Smooth muscle cell (in vitro differentiated cells): ENCODE results near the gene MAPK1IP1L. TPM values are rescaled to one million over a fixed set of nuclear protein-coding genes. Genes with fewer than 3 reads are reported as not detected.

Experiments
- DNase-seq: peaks from one replicate; lab custom pipeline; 2025; ENCODE audit not compliant: unreplicated experiment; lab: John Stamatoyannopoulos, UW
- H2AFZ ChIP-seq: fragments of 200-600 bp; sonication (generic); 2 replicates; pipeline ENCODE4 v1.6.0; 2016; ENCODE audit warnings: antibody characterized with exemption, low read depth, mild to moderate bottlenecking
- H3F3A ChIP-seq: fragments of 200-600 bp; sonication (generic); 2 replicates; pipeline ENCODE4 v1.6.0; 2017; ENCODE audit warnings: antibody characterized with exemption, low read depth
- H3K27ac ChIP-seq: fragments of 200-600 bp; sonication (generic); 2 replicates; pipeline ENCODE4 v1.5.1; 2016; ENCODE audit warnings: low read depth, mild to moderate bottlenecking
- H3K27me3 ChIP-seq: fragments of 200-600 bp; sonication (generic); 2 replicates; pipeline ENCODE4 v1.6.1; 2016; ENCODE audit warnings: low read depth, mild to moderate bottlenecking
- H3K36me3 ChIP-seq: fragments of 200-600 bp; sonication (generic); 2 replicates; pipeline ENCODE4 v1.5.1; 2016; ENCODE audit warnings: low read depth
- H3K4me1 ChIP-seq: fragments of 200-600 bp; sonication (generic); 2 replicates; pipeline ENCODE4 v1.5.1; 2016; ENCODE audit warnings: low read depth
- H3K4me2 ChIP-seq: fragments of 200-600 bp; sonication (generic); 2 replicates; pipeline ENCODE4 v1.6.0; 2016; ENCODE audit warnings: mild to moderate bottlenecking
- H3K4me3 ChIP-seq: fragments of 200-600 bp; sonication (generic); 2 replicates; pipeline ENCODE4 v1.5.1; 2016; ENCODE audit warnings: mild to moderate bottlenecking
- H3K79me2 ChIP-seq: fragments of 200-600 bp; sonication (generic); 2 replicates; pipeline ENCODE4 v1.6.0; 2016; ENCODE audit warnings: low read depth, mild to moderate bottlenecking
- H3K9ac ChIP-seq: fragments of 200-600 bp; sonication (generic); 2 replicates; pipeline ENCODE4 v1.6.0; 2016; ENCODE audit warnings: low read depth
- H3K9me3 ChIP-seq: fragments of 200-600 bp; sonication (generic); replicated peaks from 2 replicates; pipeline ENCODE4 v1.5.1; 2016; ENCODE audit warnings: low read depth
- H4K20me1 ChIP-seq: fragments of 200-600 bp; sonication (generic); 2 replicates; pipeline ENCODE4 v1.6.0; 2016; ENCODE audit warnings: low read depth
- WGBS: methylation state at CpG from one replicate; pipeline ENCODE4 v1.1.7; 2016; ENCODE audit warnings: low lambda C conversion rate; 5-methylcytosine and 5-hydroxymethylcytosine counted together
- polyA plus RNA-seq: library from polyadenylated mRNA; unstranded; fragments of >200 nt; fragmentation: Nextera tagmentation; extraction: Ambion mirVana; gene quantifications from 2 replicates; pipeline ENCODE4 v1.2.1, GENCODE V29; 2016
- total RNA-seq: library from RNA; depleted of rRNA; stranded (reverse); fragments of >200 nt; gene quantifications from 2 replicates; pipeline ENCODE4 v1.2.3, GENCODE V29; 2014
- TF ChIP-seq, protein P1 (sequence below): fragments of 200-600 bp; sonication (generic); IDR thresholded peaks from 2 replicates; pipeline ENCODE4 v1.5.1; 2017; ENCODE audit warnings: borderline replicate concordance, mild to moderate bottlenecking, antibody characterized with exemption; ENCODE audit not compliant: insufficient read depth, poor library complexity, severe bottlenecking

The MAPK1IP1L gene
- total and polyA plus RNA-seq, 2 experiments from 2014 or later: 89.7 to 109 TPM

DNA sequence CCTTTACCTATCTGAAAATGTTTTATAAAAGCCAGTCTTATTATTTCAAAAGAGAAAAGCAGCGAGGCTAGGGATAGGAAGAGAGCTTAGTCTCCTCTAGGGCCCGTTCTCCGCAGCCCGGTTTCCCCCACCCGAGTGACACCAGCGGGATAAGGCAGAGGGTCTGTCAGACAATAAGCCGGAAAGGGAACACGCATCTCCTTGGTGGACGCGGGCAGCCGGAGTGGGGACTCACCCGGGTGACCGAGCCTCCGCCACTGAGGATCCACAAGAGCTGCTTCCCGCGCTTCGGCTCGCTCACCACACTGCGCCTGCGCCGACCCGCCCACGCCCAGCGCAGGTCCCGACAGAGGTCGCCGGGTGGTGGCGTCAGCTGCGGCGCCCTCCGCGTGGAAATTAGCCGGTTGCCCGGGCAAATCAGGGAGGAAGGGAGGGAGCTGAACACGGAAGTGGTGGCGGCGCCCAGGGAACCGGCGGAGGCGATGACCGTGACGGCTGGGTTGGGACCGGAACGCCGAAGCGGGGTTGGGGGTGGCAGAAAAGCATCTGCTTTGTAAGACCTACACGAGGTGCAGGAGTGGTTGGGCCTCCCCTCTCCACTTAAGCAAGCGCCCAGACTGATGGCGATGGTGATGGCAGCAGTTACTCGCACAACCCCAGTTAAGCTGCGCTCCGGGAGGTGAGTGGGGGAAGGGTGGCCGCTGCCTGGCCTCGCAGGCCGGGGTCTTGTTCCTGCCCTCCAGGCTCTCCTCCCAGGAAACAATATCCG is 24.5 kb upstream of the MAPK1IP1L start, which contains the start of the genes SOCS4 and WDHD1:
Gene SOCS4, plus strand, starts transcription at position 444 of the 769 bp plus-strand sequence. CDS start 15,806 bp downstream, outside the sequence.
Gene WDHD1, minus strand, starts transcription at position 307 of the 769 bp plus-strand sequence. CDS start 312 bp downstream, outside the sequence.
- DNase-seq: peak; percentile 90
- TF ChIP-seq, protein P1, sequence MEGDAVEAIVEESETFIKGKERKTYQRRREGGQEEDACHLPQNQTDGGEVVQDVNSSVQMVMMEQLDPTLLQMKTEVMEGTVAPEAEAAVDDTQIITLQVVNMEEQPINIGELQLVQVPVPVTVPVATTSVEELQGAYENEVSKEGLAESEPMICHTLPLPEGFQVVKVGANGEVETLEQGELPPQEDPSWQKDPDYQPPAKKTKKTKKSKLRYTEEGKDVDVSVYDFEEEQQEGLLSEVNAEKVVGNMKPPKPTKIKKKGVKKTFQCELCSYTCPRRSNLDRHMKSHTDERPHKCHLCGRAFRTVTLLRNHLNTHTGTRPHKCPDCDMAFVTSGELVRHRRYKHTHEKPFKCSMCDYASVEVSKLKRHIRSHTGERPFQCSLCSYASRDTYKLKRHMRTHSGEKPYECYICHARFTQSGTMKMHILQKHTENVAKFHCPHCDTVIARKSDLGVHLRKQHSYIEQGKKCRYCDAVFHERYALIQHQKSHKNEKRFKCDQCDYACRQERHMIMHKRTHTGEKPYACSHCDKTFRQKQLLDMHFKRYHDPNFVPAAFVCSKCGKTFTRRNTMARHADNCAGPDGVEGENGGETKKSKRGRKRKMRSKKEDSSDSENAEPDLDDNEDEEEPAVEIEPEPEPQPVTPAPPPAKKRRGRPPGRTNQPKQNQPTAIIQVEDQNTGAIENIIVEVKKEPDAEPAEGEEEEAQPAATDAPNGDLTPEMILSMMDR: no peak
- H3K9me3 ChIP-seq: no peaks in the 10 kb centered on the region
- H4K20me1 ChIP-seq: peaks cover 39% of the 10 kb centered on the region
- peak within 1 kb of the TSS; percentile 91 for H3K4me3 ChIP-seq
- no peaks in the 10 kb centered on the region for H3K36me3 ChIP-seq
- H3K27ac ChIP-seq: peak within 1 kb of the TSS; percentile 80
- peaks cover 32% of the 10 kb centered on the region for H3K4me1 ChIP-seq
- H2AFZ ChIP-seq: peak within 1 kb of the TSS; percentile 100
- WGBS: under 1% methylated on average over 56 of the region's 56 CpGs
- H3K27me3 ChIP-seq: no peaks in the 10 kb centered on the region
- peaks cover 63% of the 10 kb centered on the region for H3K79me2 ChIP-seq
- no peaks in the 10 kb centered on the region for H3F3A ChIP-seq
- H3K9ac ChIP-seq: peak within 1 kb of the TSS; percentile 85
- H3K4me2 ChIP-seq: peak within 1 kb of the TSS; percentile 99

DNA sequence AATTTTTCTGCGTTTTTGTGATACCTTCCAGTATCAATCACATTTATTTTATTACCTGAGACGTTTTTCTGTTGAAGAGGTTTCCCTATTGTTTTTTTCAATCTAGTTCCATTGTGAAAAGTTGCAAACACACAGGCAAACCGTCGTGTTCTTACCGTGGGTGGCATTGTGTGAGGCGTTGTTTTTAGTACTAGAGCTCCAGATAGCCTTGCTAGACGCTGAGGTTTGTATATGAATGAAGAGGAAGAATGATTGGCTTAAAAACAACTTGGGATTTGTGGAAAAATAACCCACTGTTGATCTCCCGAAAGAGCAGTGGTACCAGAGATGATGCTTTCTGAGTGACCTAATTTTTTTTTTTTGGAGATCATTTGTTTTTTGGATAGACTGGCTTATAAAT is 23.4 kb upstream of the MAPK1IP1L start:
- Histone ChIP-seq H3K4me3 (peak overlapping the region; percentile 91), H3K4me1 (peaks cover 32% of the 10 kb centered on the region), H3K9ac (peak overlapping the region; percentile 85), H3F3A (no peaks in the 10 kb centered on the region), H3K9me3 (no peaks in the 10 kb centered on the region), H3K4me2 (peak overlapping the region; percentile 99), H3K27ac (peak overlapping the region; percentile 80), H3K27me3 (no peaks in the 10 kb centered on the region), H3K36me3 (no peaks in the 10 kb centered on the region), H2AFZ (peak overlapping the region; percentile 100), H4K20me1 (peaks cover 50% of the 10 kb centered on the region), H3K79me2 (peaks cover 74% of the 10 kb centered on the region)
- WGBS: 3% methylated on average over 8 of the region's 8 CpGs
- TF ChIP-seq, protein P1: no peak
- no peak for DNase-seq

DNA sequence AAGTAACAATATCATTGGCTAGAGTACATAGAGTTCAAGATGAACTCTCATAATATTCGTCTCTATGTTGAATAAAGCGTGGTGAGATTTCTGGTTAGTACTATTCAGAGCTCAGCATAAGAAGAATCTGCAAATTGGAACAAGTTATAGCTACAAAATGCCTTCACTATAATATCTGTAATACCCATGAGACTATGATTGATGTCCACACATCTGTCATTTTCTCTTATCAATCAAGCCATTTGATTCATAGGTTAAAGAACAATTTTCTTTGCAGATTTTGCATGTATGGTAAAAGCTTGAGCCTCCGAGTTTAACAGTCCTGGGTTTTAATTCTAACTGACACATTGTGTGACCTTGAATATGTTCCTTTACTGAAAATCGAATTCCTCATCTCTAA is 23.0 kb upstream of the MAPK1IP1L start:
- 68% methylated on average over 4 of the region's 4 CpGs for WGBS
- DNase-seq: no peak
- TF ChIP-seq, protein P1: no peak
- Histone ChIP-seq H3K27me3 (no peaks in the 10 kb centered on the region), H3K4me2 (peak overlapping the region; percentile 99), H4K20me1 (peaks cover 53% of the 10 kb centered on the region), H3K79me2 (peaks cover 74% of the 10 kb centered on the region), H3K9ac (peak overlapping the region; percentile 85), H3K4me1 (peaks cover 32% of the 10 kb centered on the region), H3K4me3 (peak overlapping the region; percentile 91), H3K36me3 (no peaks in the 10 kb centered on the region), H3K27ac (no peak overlapping the region), H3K9me3 (no peaks in the 10 kb centered on the region), H3F3A (no peaks in the 10 kb centered on the region), H2AFZ (no peak overlapping the region)
